Naive thymus-derived CD8-positive, alpha-beta T cell (primary cell): ENCODE data around the gene GCNA. TPM values are rescaled to one million over a fixed set of nuclear protein-coding genes. Genes with fewer than 3 reads are reported as not detected.
A peak's percentile ranks its signal among the peaks of the same experiment; 100 is the strongest.
"Not testable (repeated sequence)": the region's sequence is repeated elsewhere in the genome, so short reads cannot be mapped to it uniquely, and the experiment has no call there.

ENCODE experiments used
- ATAC-seq, 2 donors: fragments of 150-1000 bp; cut with Tn5 transposase in 1 of 2; sonication (Bioruptor Pico), chemical (Tn5 transposase) in 1 of 2; 1 replicate in 1 of 2; 2 replicates in 1 of 2; pipeline ENCODE4 v1.10.0; 2021; ENCODE audit warnings: mild to moderate bottlenecking in 2 of 2, moderate library complexity in 2 of 2
- POLR2A ChIA-PET: fragments of 350-600 bp; sonication (Branson Sonifier 250); formaldehyde crosslinking; loops from one replicate; lab custom pipeline; 2021; ENCODE audit warnings: antibody characterized with exemption; lab: Charles Lee
- DNase-seq, 10 donors: peaks; one replicate each; pipeline versions ENCODE4 v3.0.0 to v3.0.0-alpha.2; 2020 to 2022
- H3K27ac Mint-ChIP-seq, 10 donors: one replicate each; pipeline ENCODE4 v1.8.0; 2020 to 2022; ENCODE audit warnings: mild to moderate bottlenecking in 10 of 10, mixed read lengths in 10 of 10, moderate library complexity in 4 of 10, inconsistent platforms in 1 of 10
- H3K27me3 Mint-ChIP-seq, 5 donors: one replicate each; pipeline ENCODE4 v1.8.0; 2021 to 2022; ENCODE audit warnings: mixed read lengths in 5 of 5
- H3K36me3 Mint-ChIP-seq, 3 donors: one replicate each; pipeline ENCODE4 v1.8.0; 2020 to 2022; ENCODE audit warnings: mixed read lengths in 3 of 3, mild to moderate bottlenecking in 2 of 3, inconsistent platforms in 1 of 3
- H3K4me1 Mint-ChIP-seq, 4 donors: one replicate each; pipeline ENCODE4 v1.8.0; 2021 to 2022; ENCODE audit warnings: mixed read lengths in 4 of 4
- H3K4me3 Mint-ChIP-seq, 10 donors: one replicate each; pipeline ENCODE4 v1.8.0; 2020 to 2022; ENCODE audit warnings: mild to moderate bottlenecking in 10 of 10, mixed read lengths in 10 of 10, moderate library complexity in 6 of 10, inconsistent platforms in 1 of 10
- H3K9me3 Mint-ChIP-seq, 9 donors: one replicate each; pipeline ENCODE4 v1.8.0; 2020 to 2022; ENCODE audit warnings: mixed read lengths in 9 of 9, mild to moderate bottlenecking in 3 of 9, inconsistent platforms in 1 of 9, moderate library complexity in 1 of 9
- polyA plus RNA-seq, 3 donors: library from polyadenylated mRNA; unstranded; fragments of 300-500 nt; fragmentation: Illumina TruSeq; gene quantifications; one replicate each; pipeline ENCODE4 v1.2.3, GENCODE V29; 2021
- total RNA-seq, 8 experiments: library from RNA in 2 of 8; stranded (reverse) in 2 of 8; gene quantifications; one replicate each; pipeline ENCODE4 v1.2.3 and lab custom pipeline; 2021 to 2026

Gene GCNA
- total and polyA plus RNA-seq, 5 experiments from 2014 or later, result 0.34 to 12.1 (median 1.3) TPM

DNA sequence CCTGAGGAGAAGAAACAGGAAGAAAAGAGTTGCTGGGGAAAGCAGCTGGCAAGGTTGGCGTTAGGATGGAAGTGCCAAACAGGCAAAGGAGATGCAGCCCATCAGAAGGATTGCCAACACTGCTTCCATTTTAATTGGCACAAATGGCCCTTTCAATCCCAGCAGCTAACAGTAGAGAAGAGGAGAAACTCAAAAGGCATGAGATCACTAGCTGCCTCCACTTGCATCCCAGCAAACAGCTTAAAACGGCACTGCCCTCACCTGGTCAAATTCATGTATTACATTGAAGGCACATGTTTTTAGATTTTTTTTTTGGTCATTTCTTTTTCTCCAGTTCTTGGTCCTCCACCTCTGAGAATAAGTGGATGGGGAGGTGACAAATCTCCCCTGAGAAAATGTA, 74.2 kb downstream of the GCNA start:
- H3K4me1 Mint-ChIP-seq, result peaks cover 3 to 19% (median 15%) of the 10 kb centered on the region in 4 donors
- DNase-seq (peak; percentile 17 to 78 (median 52)), ATAC-seq (peak; percentile 53 to 55)
- POLR2A ChIA-PET, result interaction anchor here (1.0 kb wide), 1 partner anchor 71 kb away, joined by 5 read pairs; no protein-coding TSS in a partner anchor
- H3K9me3 Mint-ChIP-seq, result no peaks in the 10 kb centered on the region
- H3K27me3 Mint-ChIP-seq, result no peaks in the 10 kb centered on the region
- H3K27ac Mint-ChIP-seq, result peak overlapping the region in 3 of 10 donors; percentile 35 to 70 (median 40)
- H3K36me3 Mint-ChIP-seq, result no peaks in the 10 kb centered on the region
- no peak overlapping the region for H3K4me3 Mint-ChIP-seq

DNA sequence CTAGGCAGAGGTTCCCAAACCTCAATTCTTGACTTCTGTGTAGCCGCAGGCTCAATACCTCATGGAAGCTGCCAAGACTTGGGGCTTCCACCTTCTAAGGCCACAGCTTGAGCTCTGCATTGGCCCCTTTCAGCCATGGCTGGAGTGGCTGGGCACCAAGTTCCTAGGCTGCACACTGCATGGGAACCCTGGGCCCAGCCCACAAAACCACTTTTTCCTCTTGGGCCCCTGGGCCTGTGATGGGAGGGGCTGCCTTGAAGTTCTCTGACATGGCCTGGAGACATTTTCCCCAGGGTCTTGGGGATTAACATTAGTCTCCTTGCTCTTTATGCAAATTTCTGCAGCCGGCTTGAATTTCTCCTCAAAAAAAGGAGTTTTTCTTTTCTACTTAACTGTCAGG, 75.1 kb downstream of the GCNA start:
- H3K27me3 Mint-ChIP-seq, result no peaks in the 10 kb centered on the region
- H3K9me3 Mint-ChIP-seq, result no peaks in the 10 kb centered on the region
- H3K4me1 Mint-ChIP-seq, result peaks cover 3 to 19% (median 15%) of the 10 kb centered on the region in 4 donors
- ATAC-seq (no peak), DNase-seq (no peak)
- no peak overlapping the region for H3K4me3 Mint-ChIP-seq
- POLR2A ChIA-PET, result no interaction called here
- no peaks in the 10 kb centered on the region for H3K36me3 Mint-ChIP-seq
- peak overlapping the region in 1 of 10 donors; percentile 65 for H3K27ac Mint-ChIP-seq

DNA sequence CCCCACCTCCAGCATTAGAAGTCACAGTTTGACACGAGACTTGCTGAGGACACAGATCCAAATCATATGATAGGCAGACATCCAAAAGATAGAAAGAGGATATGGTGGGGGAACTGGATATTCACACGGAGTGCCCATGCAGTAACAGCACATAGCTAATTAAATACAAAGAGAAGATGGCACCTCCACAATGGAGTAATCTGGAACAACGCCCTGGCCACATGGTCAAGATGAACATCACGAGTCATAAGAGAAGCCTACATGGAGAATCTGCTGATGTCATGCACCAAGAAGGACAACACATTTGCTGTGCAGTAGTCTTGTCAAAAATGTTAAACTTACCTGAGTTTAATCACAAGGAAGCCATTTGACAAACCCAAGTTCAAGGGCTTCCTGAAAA, 79.0 kb downstream of the GCNA start:
- no peaks in the 10 kb centered on the region for H3K27me3 Mint-ChIP-seq
- POLR2A ChIA-PET, result no interaction called here
- H3K9me3 Mint-ChIP-seq, result no peaks in the 10 kb centered on the region
- no peaks in the 10 kb centered on the region for H3K36me3 Mint-ChIP-seq
- ATAC-seq (no peak), DNase-seq (no peak)
- H3K4me3 Mint-ChIP-seq, result no peak overlapping the region
- H3K4me1 Mint-ChIP-seq, result peaks cover 2 to 9% (median 7%) of the 10 kb centered on the region in 4 donors
- peak overlapping the region in 1 of 10 donors; percentile 27 for H3K27ac Mint-ChIP-seq

DNA sequence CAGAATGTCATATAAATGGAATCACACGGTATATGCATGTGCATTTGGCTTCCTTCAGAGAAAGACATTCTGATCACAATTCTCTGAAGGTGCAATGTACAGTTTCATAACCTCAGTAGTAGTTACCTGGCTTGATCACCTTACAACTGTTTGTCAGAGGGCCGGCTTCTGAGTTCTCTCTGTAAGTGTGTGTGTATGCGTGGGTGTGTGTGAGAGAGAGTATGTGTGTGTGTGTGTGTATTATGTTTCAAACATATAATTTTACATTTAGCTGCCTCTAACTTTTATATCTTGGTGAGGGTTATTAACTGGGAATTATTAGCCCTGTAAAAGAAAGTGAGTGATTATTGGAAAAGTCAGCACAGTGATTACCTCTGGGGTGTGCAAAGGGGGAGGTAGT, 81.1 kb downstream of the GCNA start:
- DNase-seq (no peak), ATAC-seq (no peak)
- Mint-ChIP-seq H3K4me1 (peaks cover 7 to 22% (median 17%) of the 10 kb centered on the region in 4 donors), H3K27ac (peak overlapping the region in 2 of 10 donors; percentile 44 to 82), H3K27me3 (no peaks in the 10 kb centered on the region), H3K9me3 (no peaks in the 10 kb centered on the region), H3K36me3 (no peaks in the 10 kb centered on the region), H3K4me3 (no peak overlapping the region)
- POLR2A ChIA-PET, result no interaction called here

DNA sequence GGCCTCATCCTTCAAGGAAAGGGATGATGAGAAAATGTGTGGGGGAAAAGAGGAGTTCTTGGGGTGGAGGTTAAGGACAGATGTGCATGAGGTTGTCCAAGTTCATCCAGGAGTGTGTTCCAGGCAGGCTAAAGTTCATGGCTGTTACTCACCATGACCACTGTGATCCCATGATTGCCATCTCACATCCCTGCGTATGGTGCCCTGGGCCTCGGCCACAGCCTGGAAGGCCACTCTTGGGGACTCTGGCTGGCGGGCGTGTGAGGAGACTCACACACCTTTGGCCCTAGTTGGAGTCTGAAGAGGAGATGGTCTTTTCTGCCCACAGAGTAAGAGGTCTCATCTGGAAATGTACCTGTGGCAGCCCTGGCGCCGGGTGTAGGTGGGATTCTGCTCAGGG, 81.7 kb downstream of the GCNA start:
- Mint-ChIP-seq H3K9me3 (no peaks in the 10 kb centered on the region), H3K4me3 (no peak overlapping the region), H3K36me3 (no peaks in the 10 kb centered on the region), H3K27me3 (no peaks in the 10 kb centered on the region), H3K4me1 (peaks cover 7 to 22% (median 17%) of the 10 kb centered on the region in 4 donors), H3K27ac (peak overlapping the region in 3 of 10 donors; percentile 44 to 82 (median 49))
- POLR2A ChIA-PET, result no interaction called here
- DNase-seq (no peak), ATAC-seq (no peak)

DNA sequence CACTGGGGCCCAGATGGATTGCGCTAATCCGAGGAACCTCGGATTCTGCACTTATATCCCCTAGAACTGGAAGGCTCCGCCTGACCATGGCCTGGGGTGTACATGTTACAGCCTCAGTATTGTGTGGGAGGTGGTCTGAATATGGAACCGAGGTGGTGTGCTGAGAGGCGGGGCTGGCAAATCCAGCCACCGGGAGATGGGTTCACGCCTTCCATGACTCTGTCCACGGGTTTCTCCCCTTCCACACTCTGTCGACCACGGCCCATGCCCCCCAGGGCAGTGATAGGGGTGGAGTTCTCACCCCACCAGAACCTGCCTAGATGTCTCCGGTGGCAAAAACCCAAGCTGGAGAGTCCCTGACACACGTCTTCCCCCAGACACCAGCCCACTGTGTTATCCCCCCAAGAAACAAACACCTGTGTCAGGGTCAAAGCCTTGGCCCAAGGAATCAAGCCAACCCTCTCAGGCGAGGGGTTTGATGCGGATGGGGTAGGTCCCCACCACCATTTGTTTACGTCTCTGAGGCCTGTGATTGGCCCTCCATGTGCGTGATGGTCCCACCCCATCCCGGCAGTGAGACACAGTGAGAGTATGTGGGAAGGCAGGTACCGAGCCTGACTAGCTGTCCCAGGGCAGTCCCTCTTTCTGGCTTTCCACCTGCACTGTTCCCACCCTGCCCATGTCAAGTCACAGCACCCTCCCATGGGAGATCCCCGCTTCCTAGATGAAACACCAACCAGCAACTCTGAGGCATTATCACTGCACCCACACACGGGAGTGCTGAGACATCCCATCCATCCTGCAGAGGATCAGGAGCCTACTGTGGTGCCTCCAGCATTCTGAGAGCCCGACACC, 82.6 kb downstream of the GCNA start:
- H3K4me3 Mint-ChIP-seq, result no peak overlapping the region
- peaks cover 7 to 22% (median 17%) of the 10 kb centered on the region in 4 donors for H3K4me1 Mint-ChIP-seq
- no peaks in the 10 kb centered on the region for H3K9me3 Mint-ChIP-seq
- ATAC-seq (no peak), DNase-seq (no peak)
- no peaks in the 10 kb centered on the region for H3K36me3 Mint-ChIP-seq
- no peak overlapping the region for H3K27ac Mint-ChIP-seq
- POLR2A ChIA-PET, result no interaction called here
- no peaks in the 10 kb centered on the region for H3K27me3 Mint-ChIP-seq

DNA sequence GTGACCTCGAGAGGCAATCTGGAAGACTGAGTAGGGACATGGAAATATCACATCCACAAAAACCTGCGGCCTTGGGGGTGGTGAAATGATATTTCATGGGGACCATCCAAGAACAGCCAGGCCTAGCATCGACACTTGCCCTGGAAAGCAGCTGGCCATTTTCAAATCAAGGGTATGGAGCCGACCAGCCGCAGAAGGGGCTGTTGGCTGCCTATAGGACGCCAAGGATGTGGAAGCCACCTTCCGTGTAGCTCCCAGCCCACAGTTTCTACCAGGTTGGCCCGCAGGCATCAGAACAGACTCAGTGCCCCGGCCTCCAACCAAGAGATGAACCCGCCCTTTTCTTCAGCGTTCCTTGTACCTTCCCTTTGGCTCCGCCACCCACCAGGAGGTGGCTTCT, 83.7 kb downstream of the GCNA start:
- peak overlapping the region in 1 of 10 donors; percentile 70 for H3K27ac Mint-ChIP-seq
- H3K27me3 Mint-ChIP-seq, result no peaks in the 10 kb centered on the region
- peaks cover 7 to 16% (median 14%) of the 10 kb centered on the region in 4 donors for H3K4me1 Mint-ChIP-seq
- H3K9me3 Mint-ChIP-seq, result no peaks in the 10 kb centered on the region
- H3K36me3 Mint-ChIP-seq, result no peaks in the 10 kb centered on the region
- no peak for ATAC-seq
- H3K4me3 Mint-ChIP-seq, result peak overlapping the region in 5 of 10 donors; percentile 59 to 78 (median 66)
- POLR2A ChIA-PET, result no interaction called here
- DNase-seq, result no peak

DNA sequence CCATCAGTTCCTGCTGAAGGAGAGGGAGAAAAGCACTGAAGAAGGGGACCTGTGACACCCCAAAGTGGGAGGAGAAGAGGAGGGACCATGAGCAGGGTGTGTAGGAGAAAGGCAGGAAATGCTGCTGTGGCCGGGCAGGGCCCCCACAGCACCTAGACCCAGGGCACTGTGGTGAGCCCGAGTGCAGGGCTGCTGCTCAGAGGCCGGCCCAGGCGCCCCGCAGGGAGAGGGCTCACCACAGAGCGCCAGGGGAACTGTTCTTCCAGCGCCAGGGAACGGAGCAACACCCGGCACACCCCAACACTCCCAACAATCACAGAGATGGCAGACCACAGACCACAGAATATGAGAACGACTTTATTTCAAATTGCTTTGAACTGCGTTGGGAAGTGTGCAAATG, 84.4 kb downstream of the GCNA start:
- peak in 1 of 10 donors; percentile 23 for DNase-seq
- H3K27me3 Mint-ChIP-seq, POLR2A ChIA-PET, H3K36me3 Mint-ChIP-seq, H3K9me3 Mint-ChIP-seq: not testable (repeated sequence)
- H3K4me1 Mint-ChIP-seq, result peaks cover 7 to 15% (median 13%) of the 10 kb centered on the region in 4 donors
- H3K4me3 Mint-ChIP-seq, result peak overlapping the region; percentile 36 to 78 (median 67)
- ATAC-seq, result peak; percentile 49 to 54
- H3K27ac Mint-ChIP-seq, result peak overlapping the region in 8 of 10 donors; percentile 9 to 95 (median 64)

Other genes starting within 250 kb of the GCNA start
- gene TAF1, start 212.1 kb upstream of the GCNA start, total RNA-seq, result 10 to 100 TPM; 82.0 to 84.7 TPM
- gene TAF1, start 212.1 kb upstream of the GCNA start, polyA plus RNA-seq, result 10 to 100 TPM in 1 of 3 donors, 1 to 10 TPM in 2; 4.3 to 10.2 (median 9.9) TPM
- 100 to 1,000 TPM; 636 to 675 TPM for gene OGT, start 45.3 kb upstream of the GCNA start, total RNA-seq
- gene OGT, start 45.3 kb upstream of the GCNA start, polyA plus RNA-seq, result 10 to 100 TPM; 29.7 to 32.7 (median 31.3) TPM
- 10 to 100 TPM; 10.4 to 10.5 TPM for gene CXCR3, start 40.1 kb downstream of the GCNA start, total RNA-seq
- gene CXCR3, start 40.1 kb downstream of the GCNA start, polyA plus RNA-seq, result 10 to 100 TPM; 23.5 to 34.7 (median 33.6) TPM
- not detected for gene CXorf49, start 139.8 kb downstream of the GCNA start, total RNA-seq
- not detected for gene CXorf49, start 139.8 kb downstream of the GCNA start, polyA plus RNA-seq
- gene CXorf49B, start 184.9 kb downstream of the GCNA start, total RNA-seq, result not detected
- not detected for gene CXorf49B, start 184.9 kb downstream of the GCNA start, polyA plus RNA-seq